Aorta (tissue), 5 donors: ENCODE measurements around the gene MINDY4. TPM values are rescaled to one million over a fixed set of nuclear protein-coding genes. Genes with fewer than 3 reads are reported as not detected.

Experiments
- ATAC-seq: fragments of 200-7000 bp; cut with Tn5 transposase; one replicate; pipeline ENCODE4 v1.9.1; 2022; ENCODE audit warnings: moderate library complexity; ENCODE audit not compliant: low FRiP score
- DNase-seq, 2 donors: peaks; one replicate each; pipeline ENCODE4 v3.0.0-alpha.2; 2020
- H3K27ac ChIP-seq, 2 donors: one replicate each; pipeline ENCODE4 v1.5.1; 2013; ENCODE audit warnings: low read length in 2 of 2, mild to moderate bottlenecking in 2 of 2, moderate library complexity in 2 of 2, control low read depth in 1 of 2, inconsistent platforms in 1 of 2, low read depth in 1 of 2
- H3K27me3 ChIP-seq, 2 donors: one replicate each; pipeline ENCODE4 v1.6.1; 2013; ENCODE audit warnings: control low read depth in 1 of 2, low read length in 1 of 2, mild to moderate bottlenecking in 1 of 2, moderate library complexity in 1 of 2; ENCODE audit not compliant: insufficient read depth in 2 of 2, control insufficient read depth in 1 of 2
- H3K36me3 ChIP-seq, 2 donors: one replicate each; pipeline ENCODE4 v1.6.1; 2013; ENCODE audit warnings: control low read depth in 1 of 2, low read length in 1 of 2, mild to moderate bottlenecking in 1 of 2; ENCODE audit not compliant: insufficient read depth in 2 of 2, control insufficient read depth in 1 of 2
- H3K4me1 ChIP-seq, 2 donors: one replicate each; pipeline ENCODE4 v1.6.1; 2013; ENCODE audit warnings: low read length in 2 of 2, control low read depth in 1 of 2, mild to moderate bottlenecking in 1 of 2, moderate library complexity in 1 of 2; ENCODE audit not compliant: insufficient read depth in 2 of 2, control insufficient read depth in 1 of 2
- H3K4me3 ChIP-seq, 2 donors: one replicate each; pipeline ENCODE4 v1.5.1; 2013; ENCODE audit warnings: low read length in 2 of 2, control low read depth in 1 of 2, mild to moderate bottlenecking in 1 of 2
- H3K9me3 ChIP-seq: one replicate; pipeline ENCODE4 v1.6.1; 2013; ENCODE audit warnings: mild to moderate bottlenecking, low read length; ENCODE audit not compliant: control insufficient read depth
- WGBS, 2 donors: extraction: QIAGEN DNeasy Blood & Tissue Kit; methylation state at CpG; one replicate each; pipeline ENCODE4 v1.1.7; 2013; 5-methylcytosine and 5-hydroxymethylcytosine counted together
- intact Hi-C, 2 donors: fragments of 100-400 bp; cut with DNase I; formaldehyde crosslinking; loops; one replicate each; pipeline versions ENCODE4 v1.14.2 to v1.15.0; 2022
- polyA plus RNA-seq, 2 donors: library from polyadenylated mRNA; stranded (reverse); fragments of 200-250 nt; gene quantifications; one replicate each; pipeline ENCODE4 v1.2.3, GENCODE V29; 2013
- total RNA-seq, 2 donors: library from RNA; stranded (reverse); fragmentation: NEBNext Ultra II Directional; extraction: Animal tissue kit (Norgen Biotek cat#: 25700); gene quantifications; one replicate each; pipeline ENCODE4 v1.2.1, GENCODE V29; 2021
- donor health status: healthy with polysubstance abuse.
- donor health status: Bipolar disorder and iron deficiency.
- donor health status: DM: no; HTN: no; CAD: no.
- donor health status: DM: no; HTN: no; CAD: no.
- donor health status: DM: yes; HTN: yes; CAD: no.

The MINDY4 gene
- total and polyA plus RNA-seq, 4 donors: 3.1 to 26.1 (median 21.2) TPM

- no peaks in the 10 kb centered on the region for H3K36me3 ChIP-seq
- 17 to 19% methylated on average over 16 of the region's 16 CpGs for WGBS, 2 donors
- intact Hi-C loops: loop anchor here (5.0 kb wide), 2 partner anchors 36 to 166 kb away; no protein-coding TSS in a partner anchor
- H3K4me3 ChIP-seq: no peak overlapping the region
- H3K27me3 ChIP-seq: no peaks in the 10 kb centered on the region
- DNase-seq (peak; percentile 86 to 87), ATAC-seq (peak; percentile 75)
- peak overlapping the region; percentile 42 to 59 for H3K27ac ChIP-seq
- H3K4me1 ChIP-seq: no peaks in the 10 kb centered on the region
- H3K9me3 ChIP-seq: no peaks in the 10 kb centered on the region
These were observed 20.2 kb upstream of the MINDY4 start for GRCh38 chr7:30750683-30751650.

GRCh38 chr7:30751696-30752273 lies 19.4 kb upstream of the MINDY4 start, which contains the start of gene INMT:
Gene INMT, plus strand, starts transcription at chr7:30752135. Its CDS starts 16 bp downstream, at chr7:30752151.
- Histone ChIP-seq H3K36me3 (no peaks in the 10 kb centered on the region), H3K4me1 (no peaks in the 10 kb centered on the region), H3K9me3 (no peaks in the 10 kb centered on the region), H3K27me3 (no peaks in the 10 kb centered on the region), H3K27ac (peak within 1 kb of the TSS; percentile 42 to 63), H3K4me3 (peak within 1 kb of the TSS; percentile 35 to 37)
- intact Hi-C loops: loop anchor here (2.0 to 5.0 kb wide), 3 partner anchors 36 to 166 kb away; no protein-coding TSS in a partner anchor
- WGBS, 2 donors: 29 to 30% methylated on average over 6 of the region's 6 CpGs
- DNase-seq (peak; percentile 70 to 80), ATAC-seq (peak; percentile 67)

GRCh38 chr7:30752484-30752883 lies 18.7 kb upstream of the MINDY4 start:
- intact Hi-C loops: loop anchor here (2.0 to 5.0 kb wide), 3 partner anchors 35 to 165 kb away; no protein-coding TSS in a partner anchor

GRCh38 chr7:30752979-30753378 lies 18.2 kb upstream of the MINDY4 start:
- no peaks in the 10 kb centered on the region for H3K4me1 ChIP-seq
- WGBS, 2 donors: 2 to 4% methylated on average over 5 of the region's 5 CpGs

More at GRCh38 chr7:30752484-30752883, 18.7 kb upstream of the MINDY4 start:
- no peaks in the 10 kb centered on the region for H3K27me3 ChIP-seq
- 10 to 23% methylated on average over 6 of the region's 6 CpGs for WGBS, 2 donors
- ATAC-seq (no peak), DNase-seq (peak in 1 of 2 donors; percentile 69)
- H3K4me1 ChIP-seq: no peaks in the 10 kb centered on the region
- H3K36me3 ChIP-seq: peaks cover 0 to 2% of the 10 kb centered on the region in 2 donors
- no peaks in the 10 kb centered on the region for H3K9me3 ChIP-seq
- H3K27ac ChIP-seq: peak overlapping the region; percentile 42 to 63
- peak overlapping the region; percentile 35 to 37 for H3K4me3 ChIP-seq

GRCh38 chr7:30754315-30754877 lies 16.8 kb upstream of the MINDY4 start:
- WGBS, 2 donors: 92% methylated on average over 6 of the region's 6 CpGs
- H3K9me3 ChIP-seq: no peaks in the 10 kb centered on the region
- no peak overlapping the region for H3K4me3 ChIP-seq
- no peak overlapping the region for H3K27ac ChIP-seq
- no peaks in the 10 kb centered on the region for H3K27me3 ChIP-seq
- intact Hi-C loops: loop anchor here (5.0 kb wide), 2 partner anchors 33 to 163 kb away; no protein-coding TSS in a partner anchor
- no peak for ATAC-seq
- H3K4me1 ChIP-seq: no peaks in the 10 kb centered on the region
- H3K36me3 ChIP-seq: peaks cover 0 to 2% of the 10 kb centered on the region in 2 donors
- no peak for DNase-seq

More at GRCh38 chr7:30752979-30753378, 18.2 kb upstream of the MINDY4 start:
- no peaks in the 10 kb centered on the region for H3K27me3 ChIP-seq
- intact Hi-C loops: loop anchor here (2.0 to 5.0 kb wide), 3 partner anchors 34 to 164 kb away; no protein-coding TSS in a partner anchor
- peak overlapping the region; percentile 42 to 63 for H3K27ac ChIP-seq
- H3K9me3 ChIP-seq: no peaks in the 10 kb centered on the region
- DNase-seq (peak; percentile 84 to 87), ATAC-seq (peak; percentile 74)
- H3K36me3 ChIP-seq: peaks cover 0 to 2% of the 10 kb centered on the region in 2 donors
- H3K4me3 ChIP-seq: peak overlapping the region; percentile 35 to 37

- H3K9me3 ChIP-seq: no peaks in the 10 kb centered on the region
- peak overlapping the region; percentile 31 to 82 for H3K27ac ChIP-seq
- intact Hi-C loops: no loop called here
- DNase-seq: peak; percentile 86 to 87
- no peak overlapping the region for H3K4me3 ChIP-seq
- H3K27me3 ChIP-seq: no peaks in the 10 kb centered on the region
- ATAC-seq: peak; percentile 34
- 23 to 31% methylated on average over 14 to 22 of the region's 22 CpGs for WGBS, 2 donors
- peaks cover 0 to under 1% of the 10 kb centered on the region in 2 donors for H3K4me1 ChIP-seq
- peaks cover 0 to 2% of the 10 kb centered on the region in 2 donors for H3K36me3 ChIP-seq
These were observed 15.6 kb upstream of the MINDY4 start for GRCh38 chr7:30755384-30756154.

GRCh38 chr7:30757342-30757692 lies 13.9 kb upstream of the MINDY4 start:
- ATAC-seq (no peak), DNase-seq (no peak)
- no peak overlapping the region for H3K4me3 ChIP-seq
- intact Hi-C loops: no loop called here
- H3K27me3 ChIP-seq: no peaks in the 10 kb centered on the region
- 72 to 82% methylated on average over 6 of the region's 6 CpGs for WGBS, 2 donors
- H3K4me1 ChIP-seq: peaks cover 4 to 6% of the 10 kb centered on the region in 2 donors
- H3K27ac ChIP-seq: no peak overlapping the region
- H3K36me3 ChIP-seq: peaks cover 0 to 2% of the 10 kb centered on the region in 2 donors
- no peaks in the 10 kb centered on the region for H3K9me3 ChIP-seq
